B cell (primary cell): ENCODE results near the gene GJE1.

Experiments used
- CTCF ChIP-seq: fragments of 200-600 bp; IDR thresholded peaks from one replicate; pipeline ENCODE4 v1.8.0; 2022; ENCODE audit warnings: antibody characterized with exemption, mild to moderate bottlenecking
- EZH2 ChIP-seq: IDR thresholded peaks from 2 replicates; pipeline ENCODE4 v1.6.1; 2012; ENCODE audit warnings: borderline replicate concordance, low read depth, mild to moderate bottlenecking, moderate library complexity, low read length; ENCODE audit not compliant: insufficient read depth, poor library complexity, severe bottlenecking

GRCh38 chr6:142155895-142156757, 23.4 kb downstream of the GJE1 start:
- TF ChIP-seq EZH2 (no peak), CTCF (peak; percentile 58)
